Stimulated activated CD4-positive, alpha-beta T cell treated with anti-CD3 and anti-CD28 coated beads, Interleukin-2, amount 100 ng/mL, for 48 hours (primary cell): ENCODE data around the gene RPP21.

ENCODE experiments used
- DNase-seq, 2 donors: peaks; one replicate each; pipeline ENCODE4 v3.0.0-alpha.2; 2020

Gene RPP21

DNA sequence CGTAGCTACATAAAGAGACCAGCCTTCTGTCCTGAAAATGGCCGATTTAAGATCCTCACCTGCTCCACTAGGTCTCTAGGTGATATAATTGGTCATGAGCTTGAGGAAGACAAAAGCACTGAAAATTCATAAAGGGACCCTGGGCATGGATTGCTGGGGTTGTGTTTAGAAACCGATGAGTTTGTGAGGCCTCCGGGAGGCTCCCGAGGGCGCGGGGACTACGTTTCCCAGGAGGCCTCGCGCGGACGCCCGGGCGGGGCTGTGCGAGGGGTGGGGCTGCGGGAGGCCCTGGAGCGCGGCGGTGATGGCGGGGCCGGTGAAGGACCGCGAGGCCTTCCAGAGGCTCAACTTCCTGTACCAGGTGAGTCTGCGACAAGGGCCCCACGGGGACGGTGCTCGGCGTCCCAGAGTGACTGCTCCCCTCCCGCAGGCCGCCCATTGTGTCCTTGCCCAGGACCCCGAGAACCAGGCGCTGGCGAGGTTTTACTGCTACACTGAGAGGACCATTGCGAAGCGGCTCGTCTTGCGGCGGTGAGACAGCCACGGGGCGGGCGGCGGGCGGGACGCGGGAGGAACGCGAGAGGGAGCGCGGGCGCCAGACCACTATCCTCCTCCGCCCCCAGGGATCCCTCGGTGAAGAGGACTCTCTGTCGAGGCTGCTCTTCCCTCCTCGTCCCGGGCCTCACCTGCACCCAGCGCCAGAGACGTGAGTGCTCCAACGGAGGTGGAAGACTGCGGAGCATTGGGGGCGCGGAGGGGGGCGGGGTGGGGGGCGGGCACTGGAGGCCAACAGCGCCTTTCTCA lies at the start of gene RPP21:
TSS of gene RPP21 (plus strand) at position 289 of the 804 bp plus-strand sequence. CDS start at position 305, 16 bp downstream.
- peak; percentile 84 to 85 for DNase-seq

DNA sequence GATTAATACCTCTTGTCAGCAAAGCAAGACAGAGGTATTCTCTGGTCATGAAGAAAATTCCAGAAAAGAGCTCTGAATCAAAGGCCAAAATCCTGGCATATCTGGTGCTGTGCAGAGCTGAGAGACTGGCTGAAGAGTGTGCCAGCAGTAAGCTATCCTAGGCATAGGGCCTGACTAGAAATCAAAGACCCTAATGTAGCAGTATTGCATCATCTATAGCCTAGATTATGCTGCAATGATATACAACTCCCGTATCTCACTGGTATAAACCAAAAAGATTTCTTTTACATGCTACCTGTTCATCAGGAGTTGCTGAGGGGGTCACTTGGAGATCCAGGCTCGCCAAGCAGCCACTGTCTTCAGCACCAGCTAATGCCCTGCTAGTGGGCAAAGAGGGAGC lies 49.1 kb upstream of the RPP21 start:
- no peak for DNase-seq

DNA sequence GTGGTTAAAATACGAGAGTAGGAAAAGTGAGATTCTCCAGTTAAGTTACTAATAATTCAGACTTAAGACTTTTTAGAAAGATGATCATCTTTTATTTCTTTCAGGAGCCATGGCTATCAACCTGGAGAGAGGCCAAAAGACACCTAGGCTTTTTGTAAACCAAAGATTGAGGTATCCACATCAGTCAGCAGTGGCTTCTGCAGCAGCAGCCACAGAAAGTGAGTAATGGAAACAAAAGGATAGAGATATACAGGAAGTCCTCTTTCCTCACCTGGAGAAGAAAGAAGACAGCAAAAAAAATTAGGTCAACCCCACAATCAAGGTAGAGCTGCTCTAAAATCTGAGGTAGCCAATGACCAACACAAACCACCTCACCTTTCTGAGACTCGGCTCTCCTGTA lies 41.0 kb upstream of the RPP21 start:
- no peak for DNase-seq

DNA sequence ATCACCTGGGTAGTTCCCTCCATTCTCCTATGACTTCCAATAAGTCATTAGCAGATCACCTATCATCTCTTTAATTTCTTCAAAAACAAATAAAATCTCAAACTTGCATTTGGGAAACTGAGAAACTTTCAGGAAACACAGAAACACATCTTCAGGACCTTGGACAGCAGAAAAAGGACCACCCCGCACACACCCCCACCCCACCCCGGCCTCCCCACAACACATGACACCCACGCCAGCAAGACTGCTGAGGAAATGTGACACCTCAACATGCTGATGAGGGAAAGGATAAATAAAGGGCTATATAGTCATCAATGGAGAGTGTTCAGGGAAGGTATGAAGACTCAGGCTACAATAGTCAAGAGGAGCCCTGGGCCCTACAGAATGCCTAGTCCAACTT lies 33.9 kb upstream of the RPP21 start:
- DNase-seq = no peak

DNA sequence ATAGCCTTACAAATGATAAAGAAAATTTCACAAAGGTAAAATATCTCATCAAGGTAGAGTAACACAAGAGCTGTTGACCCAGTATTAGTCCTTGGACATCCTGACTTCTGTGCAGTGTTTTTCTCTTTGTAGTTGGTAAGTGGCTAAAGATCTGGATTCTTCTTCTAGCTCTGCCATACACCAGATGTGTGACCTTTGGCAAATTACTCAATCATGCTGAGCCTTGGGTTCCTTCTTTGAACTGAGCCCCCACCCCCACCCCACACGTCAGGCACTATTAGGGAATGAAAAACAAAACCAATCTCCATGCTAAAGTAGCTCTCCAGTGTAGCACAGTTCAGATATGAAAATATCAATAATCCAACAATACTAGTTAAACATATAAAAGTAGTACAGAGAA lies 33.3 kb upstream of the RPP21 start:
- no peak for DNase-seq

DNA sequence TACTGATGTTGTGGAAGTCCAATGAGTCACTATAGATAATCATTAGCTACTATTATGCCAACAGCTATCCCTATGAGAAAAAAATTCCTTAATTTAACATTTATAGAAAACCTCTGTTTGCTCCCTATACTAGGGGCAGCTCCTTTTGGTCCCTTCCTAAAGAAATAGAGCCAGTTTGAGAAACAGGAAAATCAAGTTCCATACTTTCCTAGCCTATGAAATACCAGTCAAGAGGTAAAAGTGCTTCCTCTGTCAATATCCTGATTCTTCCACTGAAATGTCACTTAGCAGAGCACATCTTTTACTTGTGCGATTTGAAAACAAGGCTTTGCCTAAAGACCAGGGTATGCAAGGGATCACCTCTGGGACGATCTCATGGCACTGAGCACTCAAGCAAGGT lies 32.7 kb upstream of the RPP21 start:
- DNase-seq = no peak

DNA sequence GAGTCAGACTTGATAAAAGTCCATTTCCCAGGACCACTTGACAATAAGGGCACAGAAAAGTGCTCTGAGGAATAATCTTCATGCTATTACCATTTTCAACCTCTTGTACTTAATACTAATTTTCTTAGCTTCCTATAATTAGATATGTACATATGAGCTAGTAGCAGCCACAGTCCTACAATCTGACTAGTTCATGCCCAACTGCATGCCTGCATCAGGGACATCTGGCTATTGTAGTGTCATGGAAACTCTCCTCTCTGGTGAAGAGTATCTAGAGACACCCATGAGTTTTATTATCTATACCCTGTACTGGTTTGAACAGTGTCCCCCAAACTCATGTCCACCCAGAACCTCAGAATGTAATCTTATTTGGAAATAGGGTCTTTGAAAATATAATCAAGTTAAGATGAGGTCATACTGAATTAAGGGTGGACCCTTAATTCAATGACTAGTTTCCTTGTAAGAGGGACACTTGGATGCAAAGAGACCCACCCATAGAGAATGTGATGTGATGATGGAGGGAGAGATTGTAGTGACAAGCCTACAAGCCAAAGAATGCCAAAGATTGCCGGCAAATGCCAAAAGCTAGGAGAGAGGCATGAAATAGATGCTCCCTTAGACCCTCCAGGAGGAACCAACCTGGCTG lies 32.2 kb upstream of the RPP21 start:
- DNase-seq = no peak

DNA sequence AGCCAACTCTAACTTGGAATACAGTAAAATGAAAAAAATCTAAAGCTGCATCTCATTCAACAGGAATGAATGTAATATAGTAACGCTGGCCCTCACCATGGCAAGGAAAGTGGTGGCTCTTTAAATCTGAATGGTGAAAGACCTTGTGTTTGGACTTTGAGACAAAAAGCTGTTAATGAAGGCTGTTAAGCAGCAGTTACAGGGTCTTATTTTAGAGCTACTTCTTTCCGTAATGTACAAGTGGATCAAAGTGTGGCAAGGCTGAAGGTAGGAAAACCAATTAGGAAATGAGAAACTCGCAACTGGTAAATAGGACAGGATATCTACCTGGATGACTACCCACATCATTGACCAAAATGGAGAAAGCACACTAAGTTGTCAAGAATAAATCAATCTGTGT lies 29.8 kb upstream of the RPP21 start:
- DNase-seq = no peak

DNA sequence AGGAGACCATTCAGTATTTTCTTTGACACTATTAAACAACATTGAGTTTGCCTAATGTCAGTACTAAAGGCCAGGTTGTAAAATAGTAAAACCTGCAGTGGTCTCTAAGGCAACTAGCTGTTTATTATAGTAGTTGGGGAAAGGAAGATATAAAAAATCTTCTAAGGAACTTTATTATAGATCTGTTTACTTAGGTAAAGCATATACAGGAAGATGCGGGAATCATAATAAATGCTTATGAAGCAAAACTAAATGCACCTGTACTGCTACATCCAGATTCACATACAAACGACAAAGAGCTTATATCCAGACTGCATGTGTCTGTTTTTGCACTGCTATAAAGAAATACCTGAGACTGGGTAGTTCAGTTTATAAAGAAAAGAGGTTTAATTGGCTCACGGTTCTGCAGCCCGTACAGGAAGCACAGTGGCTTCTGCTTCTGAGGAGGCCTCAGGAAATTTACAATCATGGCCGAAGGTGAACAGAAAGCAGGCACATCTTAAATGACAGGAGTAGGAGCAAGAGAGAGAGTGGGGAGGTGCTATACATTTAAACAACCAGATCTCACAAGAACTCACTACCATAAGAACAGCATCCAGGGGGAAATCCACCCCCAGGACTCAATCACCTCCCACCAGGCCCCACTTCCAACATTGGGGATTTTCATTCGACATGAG lies 26.9 kb upstream of the RPP21 start:
- no peak for DNase-seq

DNA sequence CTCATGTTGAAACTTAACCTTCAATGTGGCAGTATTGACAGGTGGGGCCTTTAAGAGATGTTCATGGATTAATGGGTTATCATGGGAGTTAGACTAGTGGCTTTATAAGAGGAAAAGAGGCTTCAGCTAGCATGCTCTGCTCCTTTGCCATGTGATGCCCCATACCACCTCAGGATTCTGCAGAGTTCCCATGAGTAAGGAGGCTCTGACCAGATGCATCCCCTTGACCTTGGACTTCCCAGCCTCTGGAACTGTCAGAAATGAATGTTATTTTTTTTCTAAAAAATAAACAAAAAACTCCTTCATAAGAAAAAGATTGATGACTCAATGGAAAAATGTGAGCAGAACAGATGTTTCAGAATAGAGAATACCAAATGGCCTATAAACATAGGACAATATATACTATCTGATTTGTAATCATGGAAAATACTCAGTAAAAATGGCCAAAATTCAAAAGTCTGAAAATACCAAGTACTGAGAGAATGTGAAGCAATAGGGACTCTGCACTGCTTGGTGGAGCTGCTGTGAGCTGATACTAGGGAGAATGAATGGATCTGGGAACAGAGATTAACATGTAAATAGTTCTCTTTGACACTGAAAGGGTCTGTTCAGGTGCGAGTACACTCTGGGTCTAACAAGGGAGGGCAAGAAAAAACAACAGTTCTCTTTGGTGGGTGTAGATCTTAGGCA lies 25.7 kb upstream of the RPP21 start:
- DNase-seq = no peak

DNA sequence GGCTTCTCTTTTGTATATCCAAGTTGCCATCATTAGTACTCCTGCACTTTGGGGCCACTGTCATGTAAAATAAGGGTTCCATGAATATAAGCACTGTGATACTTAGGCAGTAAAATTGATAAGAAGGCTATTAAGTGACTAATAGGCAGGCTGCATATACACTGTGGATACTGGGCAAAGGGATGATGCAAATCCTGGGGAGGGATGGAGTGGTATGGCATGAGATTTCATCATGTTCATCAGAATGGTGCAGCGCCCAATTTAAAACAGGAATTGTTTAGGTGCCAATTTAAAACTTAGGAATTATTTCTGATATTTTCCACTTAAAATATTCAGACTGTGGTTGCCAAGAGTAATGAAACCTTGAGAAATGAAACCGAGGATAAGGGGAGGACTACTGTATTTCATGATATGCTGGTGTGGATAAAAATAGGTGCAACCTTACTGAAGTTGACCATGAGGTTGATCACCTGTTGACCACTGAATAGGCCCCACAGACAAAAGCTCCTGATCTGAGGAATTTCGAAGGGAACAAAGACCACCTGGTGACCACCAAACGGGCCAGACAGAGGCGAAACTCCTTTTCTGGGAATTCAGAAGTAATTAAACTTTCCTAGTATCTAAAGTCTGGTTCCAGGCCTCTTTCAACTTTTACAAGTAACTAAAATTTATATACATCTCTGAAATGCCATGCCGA lies 23.1 kb upstream of the RPP21 start:
- DNase-seq = no peak

DNA sequence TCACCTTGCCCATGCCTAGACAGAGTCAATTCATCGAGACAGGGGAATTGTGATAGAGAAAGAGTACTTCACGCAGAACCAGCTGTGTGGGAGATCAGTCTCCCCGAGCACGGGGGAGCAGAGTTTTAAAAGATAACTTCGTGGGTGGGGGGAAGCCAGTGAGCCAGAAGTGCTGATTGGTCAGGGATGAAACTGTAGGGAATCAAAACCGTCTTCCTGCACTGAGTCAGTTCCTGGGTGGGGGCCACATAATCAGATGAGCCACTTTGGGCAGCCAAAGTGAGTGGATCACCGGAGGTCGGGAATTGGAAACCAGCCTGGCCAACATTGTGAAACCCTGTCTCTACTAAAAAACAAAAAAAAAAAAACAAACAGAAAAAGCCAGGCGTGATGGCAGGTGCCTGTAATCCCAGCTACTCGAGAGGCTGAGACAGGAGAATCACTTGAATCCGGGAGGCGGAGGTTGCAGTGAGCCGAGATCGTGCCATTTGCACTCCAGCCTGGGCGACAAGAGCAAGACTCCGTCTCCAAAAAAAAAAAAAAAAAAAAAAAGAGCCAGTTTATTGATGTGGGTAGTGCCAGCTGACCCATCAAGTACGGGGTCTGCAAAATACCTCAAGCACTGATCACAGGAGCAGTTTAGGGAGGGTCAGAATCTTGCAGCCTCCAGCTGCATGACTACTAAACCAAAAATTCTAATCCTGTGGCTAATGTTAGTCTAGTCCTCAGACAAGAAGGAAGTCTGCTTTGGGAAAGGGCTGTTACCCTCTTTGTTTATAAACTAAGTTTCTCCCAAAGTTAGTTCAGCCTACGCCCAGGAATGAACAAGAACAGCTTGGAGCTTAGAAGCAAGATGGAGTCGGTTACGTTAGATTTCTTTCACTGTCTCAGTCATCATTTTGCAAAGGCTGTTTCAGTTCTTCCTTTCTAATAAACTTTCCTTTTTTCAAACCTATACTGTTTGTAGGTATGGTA lies 22.1 kb upstream of the RPP21 start:
- peak in 1 of 2 donors; percentile 13 for DNase-seq

DNA sequence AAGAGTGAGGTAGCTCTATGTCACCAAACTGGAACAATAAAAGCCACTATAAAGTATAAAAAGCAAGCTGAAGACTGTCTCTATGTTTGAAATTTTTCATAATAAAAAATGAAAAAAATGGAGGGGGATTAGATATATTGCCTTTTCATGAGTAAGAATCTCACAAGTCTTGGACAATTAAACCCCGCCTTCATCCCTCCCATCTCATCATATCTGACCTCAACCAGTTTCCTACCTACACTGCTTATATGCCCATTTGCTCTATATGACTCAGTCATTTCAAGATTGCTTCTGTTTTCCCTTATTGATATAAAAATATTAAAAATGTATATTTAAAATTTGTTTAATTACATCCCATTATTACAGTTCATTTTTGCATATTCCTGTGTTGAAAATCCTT lies 21.1 kb upstream of the RPP21 start:
- DNase-seq = no peak

DNA sequence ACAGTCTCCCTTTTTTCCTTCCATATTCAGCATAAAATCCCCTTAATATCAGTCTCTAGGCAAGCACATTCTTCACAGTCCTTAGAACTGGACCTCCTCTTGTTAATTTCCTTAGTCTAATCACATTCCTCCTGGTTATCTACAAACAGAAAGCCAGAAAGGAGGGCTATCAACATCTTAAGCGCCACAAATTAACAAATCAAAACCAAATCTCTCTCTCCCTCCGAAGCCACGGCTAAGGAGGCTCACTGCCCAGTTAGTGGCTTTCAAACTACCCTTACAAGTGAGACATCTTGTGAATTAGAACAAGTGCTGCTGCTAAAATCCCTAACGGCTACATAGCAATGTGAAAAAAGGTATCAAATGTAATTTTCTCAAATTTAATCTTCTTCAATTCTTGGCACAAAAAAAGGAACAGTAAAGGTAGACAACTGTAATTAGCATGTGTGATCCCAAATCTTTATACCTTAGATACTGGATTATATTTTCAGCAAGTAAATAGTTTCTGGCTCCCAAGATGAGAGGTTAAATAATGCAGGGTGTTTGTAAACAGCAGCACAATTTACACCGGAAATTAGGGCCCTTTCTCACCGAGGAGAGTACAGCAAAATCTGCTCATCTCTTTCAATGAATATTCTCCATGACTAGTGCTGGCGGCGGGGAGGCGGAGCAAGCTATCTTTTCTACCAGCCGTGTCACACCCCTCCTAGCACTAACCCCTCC lies 19.6 kb upstream of the RPP21 start:
- DNase-seq = peak; percentile 70 to 75

DNA sequence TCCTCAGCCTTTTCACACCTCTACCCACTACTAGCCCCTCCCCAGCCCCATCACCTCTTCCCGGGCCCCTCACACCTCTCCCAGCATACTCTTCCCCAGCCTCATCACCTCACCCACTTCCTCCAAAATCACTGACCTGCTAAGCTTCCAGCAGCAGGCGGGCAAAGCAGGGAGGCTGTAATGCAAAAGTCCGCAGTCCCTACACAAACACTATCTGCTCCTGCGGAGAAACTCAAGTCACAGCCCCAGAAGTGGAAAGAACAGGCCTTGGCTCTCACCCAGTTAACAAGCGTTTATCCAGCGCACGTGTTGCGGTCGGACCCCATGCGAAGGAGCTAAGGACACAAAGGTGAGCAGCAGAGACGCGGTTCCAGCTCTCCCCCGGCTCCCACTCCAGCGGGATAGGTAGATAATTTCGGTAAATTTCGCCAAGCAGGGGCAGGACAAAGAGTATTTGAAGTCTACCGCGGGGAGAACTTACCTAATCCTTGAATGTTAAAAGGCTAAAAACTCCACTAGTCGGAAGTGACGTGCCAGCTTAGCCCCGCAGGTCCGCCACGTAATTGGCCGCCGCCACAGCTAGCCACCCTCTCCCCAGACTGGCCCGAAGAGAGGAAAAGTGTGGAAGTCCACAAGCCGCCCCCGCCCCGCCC lies 19.0 kb upstream of the RPP21 start:
- DNase-seq = peak; percentile 60 to 61

DNA sequence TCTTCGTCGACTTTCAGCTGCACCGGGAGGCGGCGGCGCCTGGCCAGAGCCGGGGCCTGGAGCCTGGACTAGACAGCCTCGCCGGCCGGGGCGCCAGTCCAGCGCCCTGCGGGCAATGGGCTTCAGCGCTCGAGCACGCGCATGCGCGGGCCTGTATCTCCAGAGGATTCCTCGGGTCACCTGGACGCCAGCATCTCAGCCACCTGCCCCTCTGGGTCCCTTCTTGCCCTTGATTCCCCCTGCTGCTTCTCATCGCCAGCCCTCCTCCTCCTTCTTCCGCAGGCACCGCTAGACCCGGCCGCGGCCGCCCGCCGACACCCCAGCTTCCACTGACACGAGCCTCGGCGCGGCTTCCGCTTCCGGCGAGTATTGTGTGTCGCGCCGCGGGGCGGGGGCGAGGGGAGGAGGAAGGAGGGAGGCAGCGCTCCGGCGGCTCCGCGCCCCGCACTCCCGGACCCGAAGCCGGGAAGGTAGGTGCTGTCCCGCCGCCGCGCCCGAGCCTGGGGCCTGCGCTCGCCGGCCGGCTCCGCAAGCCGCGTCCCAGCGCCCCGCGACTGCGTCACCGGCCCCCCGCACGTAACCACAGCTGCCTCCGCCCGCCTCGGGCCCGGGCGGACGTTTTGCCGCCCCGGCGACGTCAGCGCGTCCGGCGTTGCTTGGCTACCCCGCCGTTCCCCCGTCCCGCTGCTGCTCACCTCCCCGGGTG lies 18.3 kb upstream of the RPP21 start, which contains the start of gene TRIM39:
TSS of gene TRIM39 (plus strand) at position 402 of the 706 bp plus-strand sequence. CDS start 2,391 bp downstream, outside the sequence.
- DNase-seq = peak; percentile 76 to 79

DNA sequence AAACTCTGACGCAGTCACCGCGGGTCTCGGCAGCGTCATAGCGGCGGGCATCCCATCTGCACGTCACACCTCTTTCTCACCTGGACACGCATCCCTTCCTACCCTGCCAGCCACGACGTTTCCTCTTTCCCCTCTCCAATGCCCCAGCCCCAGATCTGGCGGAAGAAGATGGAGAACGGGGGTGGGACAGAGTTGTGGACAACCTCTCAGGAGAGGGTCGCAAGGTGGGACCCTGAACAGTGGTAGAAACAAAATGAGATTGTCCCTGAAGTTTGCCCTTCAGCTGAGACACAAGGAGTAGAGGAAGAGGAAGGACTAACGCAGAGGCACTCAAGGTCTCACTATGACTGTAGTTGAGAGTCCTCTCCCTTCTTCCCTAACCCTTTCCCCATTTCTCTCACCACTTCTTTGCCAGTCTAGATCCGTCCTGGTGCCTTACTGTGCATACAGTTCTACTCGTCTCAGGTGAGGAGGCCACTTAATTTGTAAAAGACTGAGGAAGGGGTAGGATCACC lies 17.7 kb upstream of the RPP21 start:
- DNase-seq = no peak

DNA sequence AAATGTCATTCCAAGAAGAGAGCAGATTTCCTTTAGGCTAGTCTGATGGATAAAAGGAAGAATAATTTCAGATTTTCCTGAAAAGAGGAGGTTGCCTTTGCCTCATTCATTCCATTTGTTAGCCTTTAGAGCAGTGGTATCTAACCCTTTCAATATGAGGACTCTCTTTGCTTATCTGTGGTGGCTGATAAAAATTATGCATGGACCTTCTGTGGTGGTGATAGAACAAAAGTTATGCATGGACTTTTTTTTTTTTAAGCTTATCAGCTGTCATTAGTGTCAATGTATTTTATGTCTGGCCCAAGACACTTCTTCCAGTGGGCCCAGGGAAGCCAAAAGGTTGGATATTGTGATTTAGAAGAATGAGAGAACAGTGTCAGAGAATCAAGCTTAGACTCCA lies 16.6 kb upstream of the RPP21 start:
- DNase-seq = no peak

DNA sequence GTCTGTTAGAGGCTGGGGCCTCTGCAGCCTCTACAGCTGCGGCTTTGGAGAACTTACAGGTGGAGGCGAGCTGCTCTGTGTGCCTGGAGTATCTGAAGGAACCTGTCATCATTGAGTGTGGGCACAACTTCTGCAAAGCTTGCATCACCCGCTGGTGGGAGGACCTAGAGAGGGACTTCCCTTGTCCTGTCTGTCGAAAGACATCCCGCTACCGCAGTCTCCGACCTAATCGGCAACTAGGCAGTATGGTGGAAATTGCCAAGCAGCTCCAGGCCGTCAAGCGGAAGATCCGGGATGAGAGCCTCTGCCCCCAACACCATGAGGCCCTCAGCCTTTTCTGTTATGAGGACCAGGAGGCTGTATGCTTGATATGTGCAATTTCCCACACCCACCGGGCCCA lies 15.6 kb upstream of the RPP21 start:
- DNase-seq = no peak
